Peyer's patch (tissue), 4 donors: Measurements from ENCODE around the gene LAMA1.

Source experiments
- CTCF ChIP-seq, 6 experiments: fragments of 450-650 bp in 4 of 6; fragments of 200-600 bp in 2 of 6; sonication (generic) in 1 of 6; IDR thresholded peaks; one replicate each; pipeline ENCODE4 v1.5.1; 2017 to 2019; ENCODE audit warnings: antibody characterized with exemption in 6 of 6, mild to moderate bottlenecking in 3 of 6, moderate library complexity in 1 of 6
- POLR2A ChIP-seq, 2 donors: fragments of 450-650 bp; IDR thresholded peaks; one replicate each; pipeline ENCODE4 v1.5.1; 2017; ENCODE audit warnings: antibody characterized with exemption in 2 of 2, mild to moderate bottlenecking in 2 of 2, moderate library complexity in 2 of 2

DNA sequence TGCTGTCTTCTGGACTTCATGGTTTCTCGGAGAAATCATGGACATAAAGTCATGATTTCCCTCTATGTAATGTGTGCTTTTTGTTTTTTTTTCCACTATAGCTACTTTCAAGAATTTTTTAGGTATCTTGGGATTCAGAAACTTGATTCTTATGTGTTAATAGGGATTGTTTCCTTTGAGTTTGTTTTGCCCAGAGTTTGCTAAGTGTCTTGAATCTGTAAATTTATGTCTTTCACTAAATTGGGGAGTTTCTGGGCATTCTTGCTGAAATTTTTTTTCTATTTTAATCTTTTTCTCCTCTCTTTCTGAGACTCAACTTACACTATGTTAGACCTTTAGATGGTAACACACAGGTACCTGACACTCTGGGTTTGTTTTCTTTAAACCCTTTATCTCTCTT lies 182.7 kb downstream of the LAMA1 start:
- TF ChIP-seq POLR2A (IDR thresholded peaks at IDR 0.05), result no peak
- TF ChIP-seq CTCF (IDR thresholded peaks at IDR 0.05), result no peak
